ENCODE results near the gene LINC00305.

DNA sequence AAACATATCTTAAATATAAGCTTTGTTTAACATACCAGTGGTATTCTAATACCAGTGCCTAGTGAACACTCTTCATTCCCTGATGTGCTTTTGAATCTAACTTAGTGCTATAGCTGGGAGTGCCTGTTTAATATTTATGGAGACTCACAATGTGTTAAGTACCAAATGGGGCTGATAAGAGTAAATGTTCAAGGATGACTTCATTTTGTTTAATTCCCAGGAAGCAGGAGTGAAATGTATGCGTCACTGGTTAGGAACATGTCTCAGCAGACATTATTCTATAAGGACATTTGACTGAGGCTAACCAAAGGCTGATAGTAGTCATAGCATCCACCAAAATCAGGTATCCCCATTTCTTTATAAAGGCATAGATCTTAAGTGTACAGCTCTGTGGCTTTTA lies 31.7 kb upstream of the LINC00305 start:
- no peak for TF ChIP-seq YY1 (IDR thresholded peaks at IDR 0.05; ENCODE audit: insufficient read depth, insufficient read length)
- TF ChIP-seq ZNF274 (IDR thresholded peaks at IDR 0.05; ENCODE audit: low read depth, low read length): no peak
- TF ChIP-seq SUZ12 (IDR thresholded peaks at IDR 0.05; ENCODE audit: extremely low read depth, insufficient read depth, insufficient read length): no peak

Measured in NT2/D1 (cell line).